Left kidney (tissue), 2 donors: ENCODE data around the gene CCDC122. TPM values are rescaled to one million over a fixed set of nuclear protein-coding genes. Genes with fewer than 3 reads are reported as not detected.
A peak's percentile ranks its signal among the peaks of the same experiment; 100 is the strongest.
"Not testable (repeated sequence)": the region's sequence is repeated elsewhere in the genome, so short reads cannot be mapped to it uniquely, and the experiment has no call there.

Experiments used
- DNase-seq: peaks from one replicate; pipeline ENCODE4 v3.0.0-alpha.2; 2013
- polyA plus RNA-seq: library from polyadenylated mRNA; unstranded; fragments of 120-200 nt; gene quantifications from one replicate; pipeline ENCODE4 v1.2.1, GENCODE V29; 2013; ENCODE audit not compliant: insufficient read length

The CCDC122 gene
- polyA plus RNA-seq, 1 donor = 11.0 TPM

- DNase-seq = no peak
Observed at GRCh38 chr13:43877326-43877725, 2.2 kb downstream of the CCDC122 start.

GRCh38 chr13:43876366-43876765, 3.2 kb downstream of the CCDC122 start:
- no peak for DNase-seq

GRCh38 chr13:43874504-43875092, 4.9 kb downstream of the CCDC122 start:
- no peak for DNase-seq

- no peak for DNase-seq
Observed at GRCh38 chr13:43872181-43872580, 7.4 kb downstream of the CCDC122 start.

GRCh38 chr13:43865892-43866291, 13.6 kb downstream of the CCDC122 start:
- DNase-seq = no peak

GRCh38 chr13:43864921-43865320, 14.6 kb downstream of the CCDC122 start:
- no peak for DNase-seq

GRCh38 chr13:43861863-43862262, 17.7 kb downstream of the CCDC122 start:
- no peak for DNase-seq

- DNase-seq = no peak
Observed at GRCh38 chr13:43852923-43853404, 26.6 kb downstream of the CCDC122 start.

- DNase-seq = peak; percentile 6
Observed at GRCh38 chr13:43850873-43851272, 28.7 kb downstream of the CCDC122 start.

- no peak for DNase-seq
Observed at GRCh38 chr13:43848001-43848649, 31.4 kb downstream of the CCDC122 start.

- DNase-seq = no peak
Observed at GRCh38 chr13:43846496-43847158, 32.9 kb downstream of the CCDC122 start.

GRCh38 chr13:43838909-43839308, 40.6 kb downstream of the CCDC122 start:
- no peak for DNase-seq

- no peak for DNase-seq
Observed at GRCh38 chr13:43835701-43836100, 43.8 kb downstream of the CCDC122 start.

GRCh38 chr13:43831088-43831487, 48.5 kb downstream of the CCDC122 start:
- DNase-seq = no peak

GRCh38 chr13:43830497-43830881, 49.1 kb downstream of the CCDC122 start:
- DNase-seq = no peak

- not testable (repeated sequence) for DNase-seq
Observed at GRCh38 chr13:43824656-43825055, 54.9 kb downstream of the CCDC122 start.

GRCh38 chr13:43822969-43823368, 56.6 kb downstream of the CCDC122 start:
- DNase-seq = no peak

GRCh38 chr13:43816401-43816889, 63.1 kb downstream of the CCDC122 start:
- DNase-seq = no peak

GRCh38 chr13:43815204-43815603, 64.3 kb downstream of the CCDC122 start:
- DNase-seq = no peak

- no peak for DNase-seq
Observed at GRCh38 chr13:43808676-43809075, 70.9 kb downstream of the CCDC122 start.

GRCh38 chr13:43805681-43806128, 73.8 kb downstream of the CCDC122 start:
- DNase-seq = no peak

GRCh38 chr13:43805071-43805468, 74.5 kb downstream of the CCDC122 start:
- no peak for DNase-seq

- DNase-seq = peak; percentile 80
Observed at GRCh38 chr13:43804461-43805070, 75.0 kb downstream of the CCDC122 start.
